ENCODE data around the gene MORC2.
A peak's percentile ranks its signal among the peaks of the same experiment; 100 is the strongest.

Gene MORC2

GRCh38 chr22:30934053-30934452, 34.5 kb downstream of the MORC2 start:
- no peak overlapping the region for H3K4me3 ChIP-seq (ENCODE audit: insufficient read depth, low read depth, low read length, poor library complexity, severe bottlenecking)
- H3K9me3 ChIP-seq (ENCODE audit: control insufficient read depth, low read length): no peaks in the 10 kb centered on the region

DNA sequence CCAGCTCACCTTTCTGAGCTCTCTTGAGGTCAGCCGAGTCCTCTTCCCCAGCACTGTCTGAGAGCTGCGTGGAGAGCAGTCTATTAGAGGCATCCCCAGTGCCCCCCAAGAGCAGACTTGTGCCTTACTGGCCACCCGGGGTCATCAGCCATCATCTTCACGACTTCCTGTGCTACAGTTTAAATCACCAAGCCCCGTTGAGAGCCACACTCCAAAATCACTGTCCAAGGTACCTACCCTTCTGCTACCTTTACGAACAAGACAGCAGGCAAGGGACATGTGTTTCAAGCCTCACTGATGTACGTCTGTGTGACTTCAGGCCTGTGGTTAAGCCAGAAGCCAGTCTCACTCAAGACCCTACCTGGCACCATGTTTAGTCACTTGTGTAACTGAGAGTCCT, 35.1 kb downstream of the MORC2 start:
- Histone ChIP-seq H3K4me1 (ENCODE audit: control insufficient read depth, insufficient read depth, low read length, poor library complexity, severe bottlenecking) (peaks cover 5% of the 10 kb centered on the region), H3K27ac (ENCODE audit: insufficient read depth, low read length, poor library complexity, severe bottlenecking) (peak overlapping the region; percentile 43), H3K4me3 (ENCODE audit: insufficient read depth, low read depth, low read length, poor library complexity, severe bottlenecking) (no peak overlapping the region)

More at GRCh38 chr22:30934053-30934452, 34.5 kb downstream of the MORC2 start:
- Histone ChIP-seq H3K27me3 (replicated peaks; ENCODE audit: control insufficient read depth, insufficient read depth, low read length, poor library complexity, severe bottlenecking) (no peaks in the 10 kb centered on the region), H3K4me1 (ENCODE audit: control insufficient read depth, insufficient read depth, low read length, poor library complexity, severe bottlenecking) (peaks cover 10% of the 10 kb centered on the region), H3K27ac (ENCODE audit: insufficient read depth, low read length, poor library complexity, severe bottlenecking) (no peak overlapping the region), H3K36me3 (ENCODE audit: control insufficient read depth, insufficient read depth, low read length) (peaks cover 88% of the 10 kb centered on the region)
- no peak for DNase-seq

DNA sequence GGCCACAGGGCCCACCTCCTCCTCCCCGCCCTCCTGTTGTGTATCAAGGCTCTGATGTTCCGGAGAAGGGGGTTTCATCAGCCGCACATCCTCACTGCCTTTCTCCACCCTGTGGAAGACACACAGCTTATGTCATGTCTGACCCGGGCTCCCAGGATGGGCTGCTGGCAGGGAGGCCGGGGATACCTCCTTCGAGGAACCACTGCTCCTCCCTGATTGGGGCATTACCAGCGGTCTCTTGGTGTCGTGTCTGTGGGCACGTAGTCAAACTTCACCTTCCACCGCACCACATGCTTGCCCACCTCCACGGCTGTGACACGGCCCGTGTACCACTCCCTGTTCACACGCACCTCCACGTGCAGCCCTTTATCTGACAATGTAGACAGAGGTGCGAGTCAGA, 35.9 kb downstream of the MORC2 start:
- Histone ChIP-seq H3K36me3 (ENCODE audit: control insufficient read depth, insufficient read depth, low read length) (peaks cover 96% of the 10 kb centered on the region), H3K9me3 (ENCODE audit: control insufficient read depth, low read length) (no peaks in the 10 kb centered on the region), H3K27me3 (replicated peaks; ENCODE audit: control insufficient read depth, insufficient read depth, low read length, poor library complexity, severe bottlenecking) (no peaks in the 10 kb centered on the region), H3K4me1 (ENCODE audit: control insufficient read depth, insufficient read depth, low read length, poor library complexity, severe bottlenecking) (peaks cover 5% of the 10 kb centered on the region), H3K27ac (ENCODE audit: insufficient read depth, low read length, poor library complexity, severe bottlenecking) (peak overlapping the region; percentile 43), H3K4me3 (ENCODE audit: insufficient read depth, low read depth, low read length, poor library complexity, severe bottlenecking) (no peak overlapping the region)
- DNase-seq: no peak

More for the DNA sequence above, 35.1 kb downstream of the MORC2 start:
- Histone ChIP-seq H3K27me3 (replicated peaks; ENCODE audit: control insufficient read depth, insufficient read depth, low read length, poor library complexity, severe bottlenecking) (no peaks in the 10 kb centered on the region), H3K9me3 (ENCODE audit: control insufficient read depth, low read length) (no peaks in the 10 kb centered on the region), H3K36me3 (ENCODE audit: control insufficient read depth, insufficient read depth, low read length) (peaks cover 94% of the 10 kb centered on the region)
- no peak for DNase-seq

GRCh38 chr22:30931541-30932300, 36.9 kb downstream of the MORC2 start:
- H3K4me3 ChIP-seq (ENCODE audit: insufficient read depth, low read depth, low read length, poor library complexity, severe bottlenecking): no peak overlapping the region
- no peak for DNase-seq
- no peak overlapping the region for H3K27ac ChIP-seq (ENCODE audit: insufficient read depth, low read length, poor library complexity, severe bottlenecking)
- H3K4me1 ChIP-seq (ENCODE audit: control insufficient read depth, insufficient read depth, low read length, poor library complexity, severe bottlenecking): no peaks in the 10 kb centered on the region
- no peaks in the 10 kb centered on the region for H3K9me3 ChIP-seq (ENCODE audit: control insufficient read depth, low read length)
- H3K27me3 ChIP-seq (replicated peaks; ENCODE audit: control insufficient read depth, insufficient read depth, low read length, poor library complexity, severe bottlenecking): no peaks in the 10 kb centered on the region
- H3K36me3 ChIP-seq (ENCODE audit: control insufficient read depth, insufficient read depth, low read length): peaks cover 96% of the 10 kb centered on the region

GRCh38 chr22:30930228-30930627, 38.3 kb downstream of the MORC2 start:
- Histone ChIP-seq H3K9me3 (ENCODE audit: control insufficient read depth, low read length) (no peaks in the 10 kb centered on the region), H3K36me3 (ENCODE audit: control insufficient read depth, insufficient read depth, low read length) (peaks cover 94% of the 10 kb centered on the region), H3K27me3 (replicated peaks; ENCODE audit: control insufficient read depth, insufficient read depth, low read length, poor library complexity, severe bottlenecking) (no peaks in the 10 kb centered on the region), H3K4me3 (ENCODE audit: insufficient read depth, low read depth, low read length, poor library complexity, severe bottlenecking) (no peak overlapping the region), H3K4me1 (ENCODE audit: control insufficient read depth, insufficient read depth, low read length, poor library complexity, severe bottlenecking) (no peaks in the 10 kb centered on the region), H3K27ac (ENCODE audit: insufficient read depth, low read length, poor library complexity, severe bottlenecking) (no peak overlapping the region)
- no peak for DNase-seq

DNA sequence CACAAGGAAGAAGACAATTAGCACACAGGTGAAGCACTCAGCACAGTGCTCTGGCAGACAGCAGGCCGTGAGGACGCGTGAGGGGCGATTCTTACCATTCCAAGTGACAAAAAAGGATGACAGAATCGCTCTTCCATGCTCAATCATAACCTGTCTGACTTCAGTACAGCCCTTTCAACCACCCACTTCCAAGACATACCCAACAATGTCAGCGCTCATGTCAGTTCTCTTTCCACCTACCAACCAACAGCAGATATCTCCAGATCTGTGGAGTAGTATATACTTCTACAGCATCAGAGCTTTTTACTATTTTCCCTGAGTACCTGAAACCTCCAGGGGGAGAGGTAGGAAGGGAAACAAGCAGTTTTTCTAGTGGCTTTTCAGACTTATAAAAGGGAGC, 40.2 kb downstream of the MORC2 start:
- no peaks in the 10 kb centered on the region for H3K27me3 ChIP-seq (replicated peaks; ENCODE audit: control insufficient read depth, insufficient read depth, low read length, poor library complexity, severe bottlenecking)
- H3K36me3 ChIP-seq (ENCODE audit: control insufficient read depth, insufficient read depth, low read length): peaks cover 80% of the 10 kb centered on the region
- no peaks in the 10 kb centered on the region for H3K4me1 ChIP-seq (ENCODE audit: control insufficient read depth, insufficient read depth, low read length, poor library complexity, severe bottlenecking)
- no peaks in the 10 kb centered on the region for H3K9me3 ChIP-seq (ENCODE audit: control insufficient read depth, low read length)
- no peak overlapping the region for H3K4me3 ChIP-seq (ENCODE audit: insufficient read depth, low read depth, low read length, poor library complexity, severe bottlenecking)
- no peak overlapping the region for H3K27ac ChIP-seq (ENCODE audit: insufficient read depth, low read length, poor library complexity, severe bottlenecking)
- no peak for DNase-seq

GRCh38 chr22:30927806-30928205, 40.8 kb downstream of the MORC2 start:
- Histone ChIP-seq H3K4me3 (ENCODE audit: insufficient read depth, low read depth, low read length, poor library complexity, severe bottlenecking) (no peak overlapping the region), H3K27ac (ENCODE audit: insufficient read depth, low read length, poor library complexity, severe bottlenecking) (no peak overlapping the region), H3K9me3 (ENCODE audit: control insufficient read depth, low read length) (no peaks in the 10 kb centered on the region), H3K27me3 (replicated peaks; ENCODE audit: control insufficient read depth, insufficient read depth, low read length, poor library complexity, severe bottlenecking) (no peaks in the 10 kb centered on the region), H3K4me1 (ENCODE audit: control insufficient read depth, insufficient read depth, low read length, poor library complexity, severe bottlenecking) (no peaks in the 10 kb centered on the region), H3K36me3 (ENCODE audit: control insufficient read depth, insufficient read depth, low read length) (peaks cover 74% of the 10 kb centered on the region)
- no peak for DNase-seq

DNA sequence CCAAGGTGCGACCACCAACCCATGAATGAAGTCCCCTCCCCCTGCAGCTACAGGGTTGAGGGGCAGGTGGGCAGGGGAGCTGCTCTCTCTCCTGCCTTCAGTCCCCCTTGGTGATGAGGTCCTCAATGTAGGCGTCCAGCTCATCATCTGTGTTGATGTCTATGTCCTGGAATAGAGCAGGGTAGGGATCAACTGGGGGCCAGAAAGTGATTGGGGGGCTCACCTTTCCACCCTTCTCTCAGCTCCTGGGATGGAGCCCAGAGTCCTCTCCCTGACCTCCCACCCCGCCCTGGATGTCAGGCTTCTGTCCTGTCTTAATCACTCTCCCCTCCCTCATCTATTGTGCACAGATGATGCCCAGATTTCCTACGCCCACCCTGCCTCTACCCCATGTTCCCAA, 41.9 kb downstream of the MORC2 start:
- Histone ChIP-seq H3K4me1 (ENCODE audit: control insufficient read depth, insufficient read depth, low read length, poor library complexity, severe bottlenecking) (no peaks in the 10 kb centered on the region), H3K27ac (ENCODE audit: insufficient read depth, low read length, poor library complexity, severe bottlenecking) (no peak overlapping the region), H3K4me3 (ENCODE audit: insufficient read depth, low read depth, low read length, poor library complexity, severe bottlenecking) (no peak overlapping the region), H3K9me3 (ENCODE audit: control insufficient read depth, low read length) (no peaks in the 10 kb centered on the region), H3K27me3 (replicated peaks; ENCODE audit: control insufficient read depth, insufficient read depth, low read length, poor library complexity, severe bottlenecking) (no peaks in the 10 kb centered on the region), H3K36me3 (ENCODE audit: control insufficient read depth, insufficient read depth, low read length) (peaks cover 63% of the 10 kb centered on the region)
- DNase-seq: no peak

GRCh38 chr22:30925667-30926066, 42.9 kb downstream of the MORC2 start:
- DNase-seq: no peak
- H3K27ac ChIP-seq (ENCODE audit: insufficient read depth, low read length, poor library complexity, severe bottlenecking): no peak overlapping the region

GRCh38 chr22:30923168-30923900, 45.2 kb downstream of the MORC2 start:
- no peaks in the 10 kb centered on the region for H3K27me3 ChIP-seq (replicated peaks; ENCODE audit: control insufficient read depth, insufficient read depth, low read length, poor library complexity, severe bottlenecking)
- no peaks in the 10 kb centered on the region for H3K9me3 ChIP-seq (ENCODE audit: control insufficient read depth, low read length)
- peaks cover 34% of the 10 kb centered on the region for H3K36me3 ChIP-seq (ENCODE audit: control insufficient read depth, insufficient read depth, low read length)
- H3K4me3 ChIP-seq (ENCODE audit: insufficient read depth, low read depth, low read length, poor library complexity, severe bottlenecking): no peak overlapping the region
- no peak for DNase-seq
- H3K4me1 ChIP-seq (ENCODE audit: control insufficient read depth, insufficient read depth, low read length, poor library complexity, severe bottlenecking): peaks cover 5% of the 10 kb centered on the region
- peak overlapping the region; percentile 5 for H3K27ac ChIP-seq (ENCODE audit: insufficient read depth, low read length, poor library complexity, severe bottlenecking)

More at GRCh38 chr22:30925667-30926066, 42.9 kb downstream of the MORC2 start:
- peaks cover 53% of the 10 kb centered on the region for H3K36me3 ChIP-seq (ENCODE audit: control insufficient read depth, insufficient read depth, low read length)
- H3K9me3 ChIP-seq (ENCODE audit: control insufficient read depth, low read length): no peaks in the 10 kb centered on the region
- H3K27me3 ChIP-seq (replicated peaks; ENCODE audit: control insufficient read depth, insufficient read depth, low read length, poor library complexity, severe bottlenecking): no peaks in the 10 kb centered on the region
- peaks cover 5% of the 10 kb centered on the region for H3K4me1 ChIP-seq (ENCODE audit: control insufficient read depth, insufficient read depth, low read length, poor library complexity, severe bottlenecking)
- no peak overlapping the region for H3K4me3 ChIP-seq (ENCODE audit: insufficient read depth, low read depth, low read length, poor library complexity, severe bottlenecking)

Measured in effector memory CD4-positive, alpha-beta T cell (primary cell).